H9 (cell line): ENCODE results near the gene ARHGEF6. TPM values are rescaled to one million over a fixed set of nuclear protein-coding genes. Genes with fewer than 3 reads are reported as not detected.

Experiments used
- DNase-seq: peaks from one replicate; pipeline ENCODE4 v3.0.0-alpha.2; 2017
- H2AFZ ChIP-seq: one replicate; pipeline ENCODE4 v1.6.1; 2013; ENCODE audit warnings: mild to moderate bottlenecking, low read length, control low read depth, moderate library complexity
- H2AK5ac ChIP-seq: 2 replicates; pipeline ENCODE4 v1.6.1; 2013; ENCODE audit warnings: low read length, control low read depth, mixed read lengths; ENCODE audit not compliant: insufficient read length
- H2BK120ac ChIP-seq: one replicate; pipeline ENCODE4 v1.6.1; 2013; ENCODE audit warnings: low read depth, mild to moderate bottlenecking, low read length, control low read depth, inconsistent platforms; ENCODE audit not compliant: poor library complexity, severe bottlenecking
- H2BK12ac ChIP-seq: 2 replicates; pipeline ENCODE4 v1.6.1; 2013; ENCODE audit warnings: low read length, control low read depth, mixed read lengths, low read depth; ENCODE audit not compliant: insufficient read length
- H2BK15ac ChIP-seq: 2 replicates; pipeline ENCODE4 v1.6.1; 2013; ENCODE audit warnings: low read depth, low read length, control low read depth
- H2BK20ac ChIP-seq: one replicate; pipeline ENCODE4 v1.6.1; 2013; ENCODE audit warnings: low read depth, mild to moderate bottlenecking, low read length, control low read depth, inconsistent platforms; ENCODE audit not compliant: poor library complexity, severe bottlenecking
- H2BK5ac ChIP-seq: 2 replicates; pipeline ENCODE4 v1.6.1; 2013; ENCODE audit warnings: low read length, control low read depth, mixed read lengths; ENCODE audit not compliant: insufficient read length
- H3K14ac ChIP-seq: 2 replicates; pipeline ENCODE4 v1.6.1; 2013; ENCODE audit warnings: low read length, control low read depth; ENCODE audit not compliant: insufficient read depth
- H3K18ac ChIP-seq: 2 replicates; pipeline ENCODE4 v1.6.1; 2013; ENCODE audit warnings: low read depth, mild to moderate bottlenecking, mixed read lengths, low read length, control low read depth; ENCODE audit not compliant: insufficient read length
- H3K23ac ChIP-seq: 2 replicates; pipeline ENCODE4 v1.6.1; 2013; ENCODE audit warnings: low read length, control low read depth, mixed read lengths, low read depth; ENCODE audit not compliant: insufficient read length
- H3K23me2 ChIP-seq: 2 replicates; pipeline ENCODE4 v1.6.1; 2013; ENCODE audit warnings: low read depth, mild to moderate bottlenecking, mixed read lengths, low read length, control low read depth; ENCODE audit not compliant: insufficient read length, poor library complexity, severe bottlenecking
- H3K27ac ChIP-seq: 2 replicates; pipeline ENCODE4 v1.5.1; 2013; ENCODE audit warnings: low read length, control low read depth, mixed read lengths, low read depth; ENCODE audit not compliant: insufficient read length
- H3K27me3 ChIP-seq: 2 replicates; pipeline ENCODE4 v1.6.1; 2013; ENCODE audit warnings: low read length, control low read depth, inconsistent platforms; ENCODE audit not compliant: insufficient read depth
- H3K4ac ChIP-seq: 2 replicates; pipeline ENCODE4 v1.6.1; 2013; ENCODE audit warnings: low read depth, mild to moderate bottlenecking, control low read depth, inconsistent platforms, low read length, moderate library complexity
- H3K4me1 ChIP-seq: 2 replicates; pipeline ENCODE4 v1.6.1; 2013; ENCODE audit warnings: low read length, control low read depth, inconsistent platforms; ENCODE audit not compliant: insufficient read depth
- H3K4me2 ChIP-seq: 2 replicates; pipeline ENCODE4 v1.6.1; 2013; ENCODE audit warnings: low read length, control low read depth, mixed read lengths; ENCODE audit not compliant: insufficient read length, insufficient read depth
- H3K56ac ChIP-seq: 2 replicates; pipeline ENCODE4 v1.6.1; 2013; ENCODE audit warnings: low read depth, mild to moderate bottlenecking, mixed read lengths, low read length, control low read depth; ENCODE audit not compliant: insufficient read length
- H3K79me1 ChIP-seq: 2 replicates; pipeline ENCODE4 v1.6.1; 2013; ENCODE audit warnings: low read depth, mild to moderate bottlenecking, moderate library complexity, low read length, control low read depth, inconsistent platforms; ENCODE audit not compliant: insufficient read depth, poor library complexity, severe bottlenecking
- H3K79me2 ChIP-seq: 2 replicates; pipeline ENCODE4 v1.6.1; 2013; ENCODE audit warnings: low read length, control low read depth, inconsistent platforms; ENCODE audit not compliant: insufficient read depth
- H3K9ac ChIP-seq: 2 replicates; pipeline ENCODE4 v1.6.1; 2013; ENCODE audit warnings: low read length, control low read depth, mixed read lengths; ENCODE audit not compliant: insufficient read length; ENCODE audit errors: extremely low read depth
- H3K9me3 ChIP-seq: one replicate; pipeline ENCODE4 v1.6.1; 2013; ENCODE audit warnings: low read depth, low read length, inconsistent platforms; ENCODE audit not compliant: control insufficient read depth
- H3T11ph ChIP-seq: one replicate; pipeline ENCODE4 v1.6.1; 2013; ENCODE audit warnings: mild to moderate bottlenecking, low read length, control low read depth, inconsistent platforms
- H4K20me1 ChIP-seq: one replicate; pipeline ENCODE4 v1.6.1; 2013; ENCODE audit not compliant: control insufficient read depth, insufficient read length, insufficient read depth
- H4K5ac ChIP-seq: 2 replicates; pipeline ENCODE4 v1.6.1; 2013; ENCODE audit warnings: low read depth, mild to moderate bottlenecking, mixed read lengths, low read length, control low read depth; ENCODE audit not compliant: insufficient read length
- H4K8ac ChIP-seq: replicated peaks from 2 replicates; pipeline ENCODE4 v1.6.1; 2013; ENCODE audit warnings: low read length, control low read depth, mixed read lengths, low read depth; ENCODE audit not compliant: insufficient read length
- H4K91ac ChIP-seq: 2 replicates; pipeline ENCODE4 v1.6.1; 2013; ENCODE audit warnings: low read depth, mild to moderate bottlenecking, moderate library complexity, mixed read lengths, low read length, control low read depth; ENCODE audit not compliant: insufficient read length
- H3K27ac Mint-ChIP-seq, 3 experiments: 2 replicates in 2 of 3; 3 replicates in 1 of 3; pipeline ENCODE4 v1.8.0; 2020 to 2021; ENCODE audit warnings: mixed read lengths in 3 of 3, mild to moderate bottlenecking in 1 of 3, moderate library complexity in 1 of 3
- H3K27me3 Mint-ChIP-seq: 2 replicates; pipeline ENCODE4 v1.8.0; 2021; ENCODE audit warnings: low read depth, mild to moderate bottlenecking, moderate library complexity, mixed read lengths
- H3K36me3 Mint-ChIP-seq, 3 experiments: 2 replicates in 2 of 3; 3 replicates in 1 of 3; pipeline ENCODE4 v1.8.0; 2020 to 2021; ENCODE audit warnings: low read depth in 3 of 3, mixed read lengths in 3 of 3; ENCODE audit not compliant: insufficient read depth in 1 of 3
- H3K4me1 Mint-ChIP-seq, 2 experiments: 2 replicates each; pipeline ENCODE4 v1.8.0; 2020; ENCODE audit warnings: mixed read lengths in 2 of 2
- H3K4me3 Mint-ChIP-seq, 2 experiments: 2 replicates in 1 of 2; 3 replicates in 1 of 2; pipeline ENCODE4 v1.8.0; 2020 to 2021; ENCODE audit warnings: mild to moderate bottlenecking in 2 of 2, mixed read lengths in 2 of 2, moderate library complexity in 1 of 2
- H3K9me3 Mint-ChIP-seq, 2 experiments: 2 replicates in 1 of 2; 3 replicates in 1 of 2; pipeline ENCODE4 v1.8.0; 2020; ENCODE audit warnings: mild to moderate bottlenecking in 2 of 2, mixed read lengths in 2 of 2, moderate library complexity in 1 of 2
- WGBS: extraction: QIAGEN DNeasy Blood & Tissue Kit; methylation state at CpG from one replicate; pipeline ENCODE4 v1.1.7; 2013; ENCODE audit warnings: missing lambda C conversion rate, low lambda C conversion rate, mixed read lengths; ENCODE audit not compliant: insufficient read length; ENCODE audit errors: extremely low coverage; 5-methylcytosine and 5-hydroxymethylcytosine counted together
- total RNA-seq: library from RNA; stranded (reverse); gene quantifications from 2 replicates; pipeline ENCODE4 v1.2.1, GENCODE V29; 2021
- TF ChIP-seq, protein P1 (sequence below): fragments of 200-600 bp; sonication (generic); conservative IDR thresholded peaks from 3 replicates; pipeline ENCODE4 v1.8.0; 2021; ENCODE audit warnings: antibody characterized with exemption, mild to moderate bottlenecking

Gene ARHGEF6
- total RNA-seq, 1 experiment from 2014 or later: 3.6 TPM

DNA sequence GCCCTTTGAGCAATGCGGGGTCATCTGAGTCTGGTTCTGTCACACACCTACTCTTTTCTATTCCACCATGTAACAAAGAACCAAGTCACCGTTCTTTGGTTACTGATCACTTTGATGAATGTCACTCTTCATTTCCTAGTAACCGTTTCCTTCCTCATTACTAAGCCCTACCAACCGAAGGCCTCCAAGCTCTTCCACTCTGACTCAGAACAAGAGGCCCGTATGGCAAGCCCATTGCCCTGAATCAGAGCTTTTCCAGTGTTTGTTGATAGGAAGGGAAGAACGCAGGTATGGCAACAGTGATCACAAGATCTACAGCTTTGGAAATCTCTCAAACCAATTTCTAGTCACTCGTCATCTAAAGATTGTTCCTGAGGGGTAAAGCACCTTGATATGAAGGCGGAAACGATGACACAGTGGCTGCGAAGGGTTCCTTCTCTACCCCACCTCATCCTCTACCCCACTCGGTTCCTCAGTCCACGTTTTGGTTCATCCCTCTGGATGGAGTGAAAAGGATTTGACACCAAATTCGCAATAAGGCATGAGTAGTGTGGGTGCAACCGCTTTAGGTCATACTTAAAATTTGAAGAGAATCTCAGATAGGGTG lies 160.7 kb downstream of the ARHGEF6 start:
- DNase-seq: no peak
- Histone ChIP-seq H4K5ac (no peak overlapping the region), H3K18ac (no peak overlapping the region), H3K23me2 (no peaks in the 10 kb centered on the region), H3K79me1 (no peaks in the 10 kb centered on the region), H3T11ph (no peak overlapping the region), H3K4me1 (no peaks in the 10 kb centered on the region), H4K91ac (no peak overlapping the region), H3K4me2 (no peak overlapping the region), H2BK15ac (no peak overlapping the region), H3K56ac (no peak overlapping the region), H2AFZ (no peak overlapping the region), H3K4ac (no peak overlapping the region), H2BK20ac (no peak overlapping the region), H3K79me2 (no peaks in the 10 kb centered on the region), H4K8ac (no peak overlapping the region), H2AK5ac (no peak overlapping the region), H3K27me3 (no peaks in the 10 kb centered on the region), H2BK12ac (no peak overlapping the region), H3K23ac (no peak overlapping the region), H3K27ac (no peak overlapping the region), H3K9ac (no peak overlapping the region), H2BK120ac (no peak overlapping the region), H4K20me1 (no peaks in the 10 kb centered on the region), H3K9me3 (peaks cover 49% of the 10 kb centered on the region), H3K14ac (no peak overlapping the region), H2BK5ac (no peak overlapping the region)
- Mint-ChIP-seq H3K4me1 (no peaks in the 10 kb centered on the region), H3K9me3 (peaks cover 67 to 69% of the 10 kb centered on the region in 2 experiments), H3K27ac (no peak overlapping the region), H3K36me3 (no peaks in the 10 kb centered on the region; a peak in 2 of 7 replicates), H3K27me3 (no peaks in the 10 kb centered on the region), H3K4me3 (no peak overlapping the region)
- TF ChIP-seq, protein P1, sequence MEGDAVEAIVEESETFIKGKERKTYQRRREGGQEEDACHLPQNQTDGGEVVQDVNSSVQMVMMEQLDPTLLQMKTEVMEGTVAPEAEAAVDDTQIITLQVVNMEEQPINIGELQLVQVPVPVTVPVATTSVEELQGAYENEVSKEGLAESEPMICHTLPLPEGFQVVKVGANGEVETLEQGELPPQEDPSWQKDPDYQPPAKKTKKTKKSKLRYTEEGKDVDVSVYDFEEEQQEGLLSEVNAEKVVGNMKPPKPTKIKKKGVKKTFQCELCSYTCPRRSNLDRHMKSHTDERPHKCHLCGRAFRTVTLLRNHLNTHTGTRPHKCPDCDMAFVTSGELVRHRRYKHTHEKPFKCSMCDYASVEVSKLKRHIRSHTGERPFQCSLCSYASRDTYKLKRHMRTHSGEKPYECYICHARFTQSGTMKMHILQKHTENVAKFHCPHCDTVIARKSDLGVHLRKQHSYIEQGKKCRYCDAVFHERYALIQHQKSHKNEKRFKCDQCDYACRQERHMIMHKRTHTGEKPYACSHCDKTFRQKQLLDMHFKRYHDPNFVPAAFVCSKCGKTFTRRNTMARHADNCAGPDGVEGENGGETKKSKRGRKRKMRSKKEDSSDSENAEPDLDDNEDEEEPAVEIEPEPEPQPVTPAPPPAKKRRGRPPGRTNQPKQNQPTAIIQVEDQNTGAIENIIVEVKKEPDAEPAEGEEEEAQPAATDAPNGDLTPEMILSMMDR: no peak
- no CpG with 5 or more reads among the region's 14 CpGs for WGBS
